HCT116 (cell line): ENCODE measurements around the gene BLID. TPM values are rescaled to one million over a fixed set of nuclear protein-coding genes. Genes with fewer than 3 reads are reported as not detected.
A peak's percentile ranks its signal among the peaks of the same experiment; 100 is the strongest.

Source experiments
- ATAC-seq: fragments of 200-7000 bp; cut with Tn5 transposase; 2 replicates; pipeline ENCODE4 v1.9.1; 2020; ENCODE audit warnings: mild to moderate bottlenecking, moderate library complexity
- BruUV-seq: library from RNA; stranded (reverse); fragments of 400-500 nt; replicated peaks from 2 replicates; lab custom pipeline; 2021; lab: Mats Ljungman, UMichigan
- CTCF ChIA-PET: fragments of 300-600 bp; sonication (Branson Sonifier 250); formaldehyde crosslinking; loops from one replicate; lab custom pipeline; 2021; ENCODE audit warnings: antibody characterized with exemption; lab: Charles Lee
- POLR2A ChIA-PET: fragments of 300-600, 350-600 bp; sonication (Branson Sonifier 250); formaldehyde crosslinking; loops from one replicate; lab custom pipeline; 2021; ENCODE audit warnings: antibody characterized with exemption; lab: Charles Lee
- RAD21 ChIA-PET, 2 experiments: fragments of 300-600 bp; sonication (Branson Sonifier 250); formaldehyde crosslinking; loops; one replicate each; lab custom pipeline; 2023; ENCODE audit warnings: low total read pairs in 2 of 2; ENCODE audit not compliant: uncharacterized antibody in 2 of 2, unreplicated experiment in 2 of 2, low non-redundant PET in 1 of 2; lab: Charles Lee
- DNase-seq: peaks from one replicate; pipeline ENCODE4 v3.0.0-alpha.2; 2010; ENCODE audit warnings: low read depth, low spot score
- H2AFZ ChIP-seq: fragments of 200-600 bp; shearing (Covaris generic), sonication (generic); 2 replicates; pipeline ENCODE4 v1.6.1; 2017; ENCODE audit warnings: low read depth, mixed run types, mixed read lengths, antibody characterized with exemption, low read length; ENCODE audit not compliant: poor library complexity, severe bottlenecking
- H3K27ac ChIP-seq: 2 replicates; pipeline ENCODE4 v1.5.1; 2012; ENCODE audit warnings: low read depth, low read length
- H3K27me3 ChIP-seq: fragments of 200-600 bp; sonication (generic); 2 replicates; pipeline ENCODE4 v1.6.1; 2016; ENCODE audit warnings: mixed run types, low read length, mixed read lengths; ENCODE audit not compliant: insufficient read depth
- H3K36me3 ChIP-seq, 2 experiments: fragments of 200-500 bp in 1 of 2; fragments of 200-600 bp in 1 of 2; sonication (Bioruptor generic) in 1 of 2; sonication (generic) in 1 of 2; 2 replicates each; pipeline versions ENCODE4 v1.5.1 to v1.6.1; 2014 to 2016; ENCODE audit warnings: low read length in 2 of 2, inconsistent platforms in 1 of 2, mixed read lengths in 1 of 2, mixed run types in 1 of 2; ENCODE audit not compliant: insufficient read depth in 2 of 2, control insufficient read depth in 1 of 2
- H3K4me1 ChIP-seq, 2 experiments: fragments of 200-600 bp in 1 of 2; sonication (generic) in 1 of 2; 2 replicates each; pipeline versions ENCODE4 v1.5.1 to v1.6.1; 2012 to 2017; ENCODE audit warnings: low read length in 2 of 2, inconsistent platforms in 1 of 2, mild to moderate bottlenecking in 1 of 2, mixed read lengths in 1 of 2, mixed run types in 1 of 2, moderate library complexity in 1 of 2; ENCODE audit not compliant: insufficient read depth in 2 of 2, control insufficient read depth in 1 of 2
- H3K4me2 ChIP-seq: fragments of 200-600 bp; sonication (generic); 2 replicates; pipeline ENCODE4 v1.6.1; 2017; ENCODE audit warnings: mixed run types, low read length, mixed read lengths
- H3K4me3 ChIP-seq, 2 experiments: fragments of 200-600 bp in 1 of 2; sonication (generic) in 1 of 2; replicated peaks in 1 of 2; 2 replicates each; pipeline ENCODE4 v1.5.1; 2011 to 2016; ENCODE audit warnings: low read length in 2 of 2, control low read depth in 1 of 2, low read depth in 1 of 2, mild to moderate bottlenecking in 1 of 2, mixed read lengths in 1 of 2, mixed run types in 1 of 2
- H3K79me2 ChIP-seq: fragments of 200-600 bp; sonication (generic); 2 replicates; pipeline ENCODE4 v1.6.1; 2017; ENCODE audit warnings: mild to moderate bottlenecking, mixed run types, low read length, moderate library complexity, mixed read lengths; ENCODE audit not compliant: insufficient read depth
- H3K9ac ChIP-seq: fragments of 200-600 bp; sonication (generic); 2 replicates; pipeline ENCODE4 v1.6.1; 2016; ENCODE audit warnings: low read length, mixed read lengths
- H3K9me2 ChIP-seq: fragments of 200-600 bp; sonication (generic), shearing (Covaris generic); 2 replicates; pipeline ENCODE4 v1.6.1; 2017; ENCODE audit warnings: mixed run types, mild to moderate bottlenecking, moderate library complexity; ENCODE audit not compliant: insufficient read depth
- H3K9me3 ChIP-seq, 2 experiments: fragments of 200-500 bp in 1 of 2; fragments of 200-600 bp in 1 of 2; sonication (Bioruptor generic) in 1 of 2; sonication (generic) in 1 of 2; 2 replicates each; pipeline ENCODE4 v1.6.1; 2014 to 2017; ENCODE audit warnings: low read length in 2 of 2, mixed read lengths in 2 of 2, inconsistent platforms in 1 of 2, low read depth in 1 of 2, mild to moderate bottlenecking in 1 of 2, mixed run types in 1 of 2, moderate library complexity in 1 of 2; ENCODE audit not compliant: control insufficient read depth in 1 of 2, insufficient read depth in 1 of 2
- H4K20me1 ChIP-seq: fragments of 200-600 bp; sonication (generic), shearing (Covaris generic); 2 replicates; pipeline ENCODE4 v1.6.1; 2017; ENCODE audit warnings: mixed run types, mild to moderate bottlenecking, moderate library complexity; ENCODE audit not compliant: insufficient read depth
- CBX3 ChIP-seq: IDR thresholded peaks from 2 replicates; pipeline ENCODE4 v1.6.1; 2012; ENCODE audit warnings: low read depth
- CEBPB ChIP-seq: IDR thresholded peaks from 2 replicates; pipeline ENCODE4 v1.6.1; 2012; ENCODE audit warnings: low read depth
- EGR1 ChIP-seq: IDR thresholded peaks from 2 replicates; pipeline ENCODE4 v1.6.1; 2012; ENCODE audit warnings: low read depth
- ELF1 ChIP-seq: IDR thresholded peaks from 2 replicates; pipeline ENCODE4 v1.6.1; 2012; ENCODE audit warnings: low read depth, borderline replicate concordance
- EZH2phosphoT487 ChIP-seq: fragments of 200-600 bp; IDR thresholded peaks from 2 replicates; pipeline ENCODE4 v1.6.1; 2018; ENCODE audit warnings: antibody characterized with exemption, borderline replicate concordance
- FOSL1 ChIP-seq: IDR thresholded peaks from 2 replicates; pipeline ENCODE4 v1.6.1; 2012; ENCODE audit warnings: low read depth
- POLR2A ChIP-seq: IDR thresholded peaks from 2 replicates; pipeline ENCODE4 v1.7.0; 2011; ENCODE audit warnings: borderline replicate concordance; ENCODE audit not compliant: insufficient read depth, insufficient read length; ENCODE audit errors: extremely low read depth
- POLR2AphosphoS5 ChIP-seq: IDR thresholded peaks from 2 replicates; pipeline ENCODE4 v1.6.1; 2011; ENCODE audit warnings: mild to moderate bottlenecking, low read depth, low read length, moderate library complexity
- RAD21 ChIP-seq: IDR thresholded peaks from 2 replicates; pipeline ENCODE4 v1.6.1; 2012; ENCODE audit warnings: low read depth, mild to moderate bottlenecking
- SIN3A ChIP-seq: IDR thresholded peaks from 2 replicates; pipeline ENCODE4 v1.6.1; 2012; ENCODE audit warnings: low read depth
- SP1 ChIP-seq: IDR thresholded peaks from 2 replicates; pipeline ENCODE4 v1.6.1; 2012; ENCODE audit warnings: low read depth
- SRF ChIP-seq: IDR thresholded peaks from 2 replicates; pipeline ENCODE4 v1.6.1; 2012; ENCODE audit warnings: low read depth
- TCF7L2 ChIP-seq: IDR thresholded peaks from 2 replicates; pipeline ENCODE4 v1.7.0; 2011; ENCODE audit warnings: borderline replicate concordance, inconsistent platforms; ENCODE audit not compliant: insufficient read depth, insufficient read length; ENCODE audit errors: extremely low read depth
- YY1 ChIP-seq: IDR thresholded peaks from 2 replicates; pipeline ENCODE4 v1.6.1; 2011; ENCODE audit warnings: low read length, low read depth, moderate library complexity, mild to moderate bottlenecking; ENCODE audit not compliant: insufficient replicate concordance; ENCODE audit errors: extremely low read depth
- ZNF274 ChIP-seq: fragments of 200-500 bp; sonication (Bioruptor generic); IDR thresholded peaks from 2 replicates; pipeline ENCODE4 v1.6.1; 2014; ENCODE audit warnings: mild to moderate bottlenecking, low read depth, low read length, inconsistent platforms
- intact Hi-C: fragments of 100-400 bp; cut with micrococcal nuclease; formaldehyde crosslinking; loops from 2 replicates; pipeline ENCODE4 v1.10.0; 2022
- total RNA-seq: library from RNA; stranded (reverse); gene quantifications from one replicate; pipeline ENCODE4 v1.2.1, GENCODE V29; 2021; ENCODE audit not compliant: unreplicated experiment
- TF ChIP-seq, protein P1 (sequence below): IDR thresholded peaks from 2 replicates; pipeline ENCODE4 v1.6.1; 2012
- TF ChIP-seq, protein P2 (sequence below): IDR thresholded peaks from 2 replicates; pipeline ENCODE4 v1.6.1; 2012
- TF ChIP-seq, protein P3 (sequence below): IDR thresholded peaks from 2 replicates; pipeline ENCODE4 v1.6.1; 2012; ENCODE audit warnings: low read depth
- TF ChIP-seq, protein P4 (sequence below): IDR thresholded peaks from 2 replicates; pipeline ENCODE4 v1.6.1; 2011; ENCODE audit warnings: mild to moderate bottlenecking, low read length, moderate library complexity; ENCODE audit not compliant: insufficient replicate concordance; ENCODE audit errors: extremely low read depth

Gene BLID
- total RNA-seq, 1 experiment from 2014 or later, result 8.9 TPM

DNA sequence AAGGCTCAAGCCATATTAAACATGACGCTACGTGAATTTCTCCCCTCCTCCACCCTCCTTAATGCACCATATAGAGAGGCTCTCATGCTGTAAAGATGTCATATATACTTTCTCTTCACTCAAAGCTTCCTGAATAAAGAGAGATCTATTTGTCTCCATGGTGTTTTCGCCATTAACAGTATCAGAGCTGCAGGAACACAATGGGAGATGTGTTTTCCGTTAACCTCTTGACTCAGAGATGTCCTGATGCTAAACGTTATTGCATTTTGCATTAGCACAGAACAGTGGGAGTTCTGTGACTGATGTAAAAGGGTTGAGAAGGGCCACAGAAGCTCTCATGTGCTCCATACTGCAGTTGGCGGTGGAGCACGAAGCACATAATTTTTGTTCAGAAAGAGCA is 25.7 kb upstream of the BLID start (continued):
- no peak for TF ChIP-seq YY1
- TF ChIP-seq, all 23 proteins: peak for 3

DNA sequence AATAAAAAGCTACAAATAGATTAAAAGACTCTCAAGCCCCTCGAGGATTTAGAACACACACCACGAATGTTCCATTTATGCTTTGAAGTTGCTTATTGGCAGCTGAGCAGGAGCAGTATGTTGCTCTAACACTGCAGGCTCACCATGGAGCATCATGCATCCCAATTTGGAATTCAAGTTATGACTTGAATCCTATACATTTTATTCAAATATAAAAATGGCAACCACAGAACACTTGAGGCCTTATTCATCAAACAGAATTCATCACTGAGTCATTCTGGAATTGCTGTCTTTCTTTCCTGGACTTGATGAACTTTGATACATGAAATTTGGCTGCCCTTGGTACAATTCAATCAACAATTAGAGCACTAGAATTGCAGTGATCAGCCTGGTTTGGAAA is 24.5 kb upstream of the BLID start:
- H4K20me1 ChIP-seq, result no peaks in the 10 kb centered on the region
- ChIA-PET RAD21 (no interaction called here), POLR2A (interaction anchor here (3.2 kb wide), 1 partner anchor 14 kb away, joined by 11 read pairs; no protein-coding TSS in a partner anchor), CTCF (interaction anchor here (1.2 kb wide), 1 partner anchor 26 kb away, joined by 4 read pairs; no protein-coding TSS in a partner anchor)
- H3K4me1 ChIP-seq, result peaks cover 82 to 100% of the 10 kb centered on the region in 2 experiments
- intact Hi-C loops, result no loop called here
- no peaks in the 10 kb centered on the region for H3K9me3 ChIP-seq
- no TSS peak for BruUV-seq
- H3K27me3 ChIP-seq, result no peaks in the 10 kb centered on the region
- H2AFZ ChIP-seq, result no peak overlapping the region
- no peak for DNase-seq
- ATAC-seq, result peak; percentile 50
- no peak overlapping the region; a peak in 1 of 4 replicates for H3K4me3 ChIP-seq
- no peaks in the 10 kb centered on the region for H3K9me2 ChIP-seq
- peak overlapping the region; percentile 95 for H3K27ac ChIP-seq
- H3K36me3 ChIP-seq, result peaks cover 0 to 25% of the 10 kb centered on the region in 2 experiments; a peak in 2 of 4 replicates
- H3K9ac ChIP-seq, result peak overlapping the region; percentile 61
- peak overlapping the region; percentile 61 for H3K4me2 ChIP-seq
- H3K79me2 ChIP-seq, result peaks cover 100% of the 10 kb centered on the region
- no peak for TF ChIP-seq POLR2A
- TF ChIP-seq, protein P1, sequence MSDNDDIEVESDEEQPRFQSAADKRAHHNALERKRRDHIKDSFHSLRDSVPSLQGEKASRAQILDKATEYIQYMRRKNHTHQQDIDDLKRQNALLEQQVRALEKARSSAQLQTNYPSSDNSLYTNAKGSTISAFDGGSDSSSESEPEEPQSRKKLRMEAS, result peak; percentile 49; the same call in 1 of the 2 replicates
- no peak for TF ChIP-seq EZH2phosphoT487
- no peak for TF ChIP-seq ZNF274
- TF ChIP-seq ELF1, result no peak
- peak; percentile 36; the same call in 1 of the 2 replicates for TF ChIP-seq POLR2AphosphoS5
- peak; percentile 81 for TF ChIP-seq SP1
- peak; percentile 7; the same call in 1 of the 2 replicates for TF ChIP-seq RAD21
- TF ChIP-seq, protein P2, sequence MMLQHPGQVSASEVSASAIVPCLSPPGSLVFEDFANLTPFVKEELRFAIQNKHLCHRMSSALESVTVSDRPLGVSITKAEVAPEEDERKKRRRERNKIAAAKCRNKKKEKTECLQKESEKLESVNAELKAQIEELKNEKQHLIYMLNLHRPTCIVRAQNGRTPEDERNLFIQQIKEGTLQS, result no peak
- TF ChIP-seq, protein P3, sequence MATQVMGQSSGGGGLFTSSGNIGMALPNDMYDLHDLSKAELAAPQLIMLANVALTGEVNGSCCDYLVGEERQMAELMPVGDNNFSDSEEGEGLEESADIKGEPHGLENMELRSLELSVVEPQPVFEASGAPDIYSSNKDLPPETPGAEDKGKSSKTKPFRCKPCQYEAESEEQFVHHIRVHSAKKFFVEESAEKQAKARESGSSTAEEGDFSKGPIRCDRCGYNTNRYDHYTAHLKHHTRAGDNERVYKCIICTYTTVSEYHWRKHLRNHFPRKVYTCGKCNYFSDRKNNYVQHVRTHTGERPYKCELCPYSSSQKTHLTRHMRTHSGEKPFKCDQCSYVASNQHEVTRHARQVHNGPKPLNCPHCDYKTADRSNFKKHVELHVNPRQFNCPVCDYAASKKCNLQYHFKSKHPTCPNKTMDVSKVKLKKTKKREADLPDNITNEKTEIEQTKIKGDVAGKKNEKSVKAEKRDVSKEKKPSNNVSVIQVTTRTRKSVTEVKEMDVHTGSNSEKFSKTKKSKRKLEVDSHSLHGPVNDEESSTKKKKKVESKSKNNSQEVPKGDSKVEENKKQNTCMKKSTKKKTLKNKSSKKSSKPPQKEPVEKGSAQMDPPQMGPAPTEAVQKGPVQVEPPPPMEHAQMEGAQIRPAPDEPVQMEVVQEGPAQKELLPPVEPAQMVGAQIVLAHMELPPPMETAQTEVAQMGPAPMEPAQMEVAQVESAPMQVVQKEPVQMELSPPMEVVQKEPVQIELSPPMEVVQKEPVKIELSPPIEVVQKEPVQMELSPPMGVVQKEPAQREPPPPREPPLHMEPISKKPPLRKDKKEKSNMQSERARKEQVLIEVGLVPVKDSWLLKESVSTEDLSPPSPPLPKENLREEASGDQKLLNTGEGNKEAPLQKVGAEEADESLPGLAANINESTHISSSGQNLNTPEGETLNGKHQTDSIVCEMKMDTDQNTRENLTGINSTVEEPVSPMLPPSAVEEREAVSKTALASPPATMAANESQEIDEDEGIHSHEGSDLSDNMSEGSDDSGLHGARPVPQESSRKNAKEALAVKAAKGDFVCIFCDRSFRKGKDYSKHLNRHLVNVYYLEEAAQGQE, result no peak
- TF ChIP-seq YY1, result peak; percentile 16
- no peak; the same call in 1 of the 2 replicates for TF ChIP-seq SRF
- TF ChIP-seq, protein P4, sequence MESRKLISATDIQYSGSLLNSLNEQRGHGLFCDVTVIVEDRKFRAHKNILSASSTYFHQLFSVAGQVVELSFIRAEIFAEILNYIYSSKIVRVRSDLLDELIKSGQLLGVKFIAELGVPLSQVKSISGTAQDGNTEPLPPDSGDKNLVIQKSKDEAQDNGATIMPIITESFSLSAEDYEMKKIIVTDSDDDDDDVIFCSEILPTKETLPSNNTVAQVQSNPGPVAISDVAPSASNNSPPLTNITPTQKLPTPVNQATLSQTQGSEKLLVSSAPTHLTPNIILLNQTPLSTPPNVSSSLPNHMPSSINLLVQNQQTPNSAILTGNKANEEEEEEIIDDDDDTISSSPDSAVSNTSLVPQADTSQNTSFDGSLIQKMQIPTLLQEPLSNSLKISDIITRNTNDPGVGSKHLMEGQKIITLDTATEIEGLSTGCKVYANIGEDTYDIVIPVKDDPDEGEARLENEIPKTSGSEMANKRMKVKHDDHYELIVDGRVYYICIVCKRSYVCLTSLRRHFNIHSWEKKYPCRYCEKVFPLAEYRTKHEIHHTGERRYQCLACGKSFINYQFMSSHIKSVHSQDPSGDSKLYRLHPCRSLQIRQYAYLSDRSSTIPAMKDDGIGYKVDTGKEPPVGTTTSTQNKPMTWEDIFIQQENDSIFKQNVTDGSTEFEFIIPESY, result no peak
- TF ChIP-seq SIN3A, result no peak; the same call in 1 of the 2 replicates
- peak; percentile 39; the same call in 1 of the 2 replicates for TF ChIP-seq CEBPB
- TF ChIP-seq CBX3, result no peak
- no peak for TF ChIP-seq EGR1
- no peak for TF ChIP-seq TCF7L2
- TF ChIP-seq FOSL1, result peak; percentile 79
